Ishikawa (cell line): ENCODE measurements around the gene MX1.

Experiments
- CEBPB ChIP-seq: IDR thresholded peaks from 2 replicates; pipeline ENCODE4 v1.6.1; 2012
- CREB1 ChIP-seq: IDR thresholded peaks from 2 replicates; pipeline ENCODE4 v1.6.1; 2012; ENCODE audit warnings: low read depth
- EGR1 ChIP-seq: IDR thresholded peaks from 2 replicates; pipeline ENCODE4 v1.6.1; 2012
- EP300 ChIP-seq: IDR thresholded peaks from 2 replicates; pipeline ENCODE4 v1.6.1; 2012; ENCODE audit warnings: borderline replicate concordance
- FOXM1 ChIP-seq: IDR thresholded peaks from 2 replicates; pipeline ENCODE4 v1.6.1; 2012; ENCODE audit warnings: low read depth, borderline replicate concordance
- MAX ChIP-seq: IDR thresholded peaks from 2 replicates; pipeline ENCODE4 v1.6.1; 2012
- NFIC ChIP-seq: IDR thresholded peaks from 2 replicates; pipeline ENCODE4 v1.6.1; 2012
- RAD21 ChIP-seq: IDR thresholded peaks from 2 replicates; pipeline ENCODE4 v1.6.1; 2012; ENCODE audit warnings: low read depth
- REST ChIP-seq: IDR thresholded peaks from 2 replicates; pipeline ENCODE4 v1.6.1; 2012; ENCODE audit warnings: low read depth, mild to moderate bottlenecking
- TAF1 ChIP-seq: IDR thresholded peaks from 2 replicates; pipeline ENCODE4 v1.6.1; 2012; ENCODE audit warnings: low read depth, mild to moderate bottlenecking
- TCF12 ChIP-seq: IDR thresholded peaks from 2 replicates; pipeline ENCODE4 v1.6.1; 2012; ENCODE audit warnings: low read depth
- TEAD4 ChIP-seq: IDR thresholded peaks from 2 replicates; pipeline ENCODE4 v1.6.1; 2012
- YY1 ChIP-seq: IDR thresholded peaks from 2 replicates; pipeline ENCODE4 v1.6.1; 2012; ENCODE audit warnings: low read depth
- ZBTB7A ChIP-seq: IDR thresholded peaks from 2 replicates; pipeline ENCODE4 v1.6.1; 2012; ENCODE audit warnings: low read depth
- TF ChIP-seq, protein P1 (sequence below): IDR thresholded peaks from 2 replicates; pipeline ENCODE4 v1.6.1; 2012

The MX1 gene

GRCh38 chr21:41428847-41429246 is 2.8 kb downstream of the MX1 start:
- TF ChIP-seq REST (no peak), MAX (no peak), ZBTB7A (no peak), NFIC (no peak), TCF12 (no peak)
- TF ChIP-seq, protein P1, sequence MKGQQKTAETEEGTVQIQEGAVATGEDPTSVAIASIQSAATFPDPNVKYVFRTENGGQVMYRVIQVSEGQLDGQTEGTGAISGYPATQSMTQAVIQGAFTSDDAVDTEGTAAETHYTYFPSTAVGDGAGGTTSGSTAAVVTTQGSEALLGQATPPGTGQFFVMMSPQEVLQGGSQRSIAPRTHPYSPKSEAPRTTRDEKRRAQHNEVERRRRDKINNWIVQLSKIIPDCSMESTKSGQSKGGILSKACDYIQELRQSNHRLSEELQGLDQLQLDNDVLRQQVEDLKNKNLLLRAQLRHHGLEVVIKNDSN, result no peak

- TF ChIP-seq EP300, result no peak
These were observed 3.3 kb downstream of the MX1 start for GRCh38 chr21:41429305-41429704.

DNA sequence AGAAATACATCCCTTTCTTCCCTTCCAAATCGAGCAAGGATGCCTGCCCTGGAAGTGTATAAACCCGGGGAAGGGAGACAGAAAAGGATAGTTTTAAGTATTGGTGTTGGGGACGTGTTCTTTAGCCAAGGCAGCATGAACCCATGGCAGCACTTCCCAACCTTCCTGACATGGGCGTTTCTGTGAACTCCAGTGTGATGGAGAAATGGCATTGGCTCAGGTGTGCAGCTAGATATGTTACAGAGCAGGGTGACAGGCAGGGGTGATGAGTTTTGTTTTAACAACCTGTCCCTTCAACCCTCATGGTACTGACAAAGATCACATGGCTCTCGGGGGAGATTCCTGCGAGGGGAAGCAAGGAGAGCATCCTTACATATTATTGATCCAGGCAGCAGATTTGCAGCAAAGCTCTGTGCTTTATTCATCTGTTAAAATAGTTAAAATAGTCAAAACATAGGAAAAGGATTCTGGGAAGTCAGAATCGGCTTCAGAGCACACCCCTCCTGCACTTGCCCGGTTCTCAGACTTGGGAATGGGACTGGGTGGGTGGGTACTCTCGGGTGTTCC is 4.0 kb downstream of the MX1 start:
- TF ChIP-seq CEBPB (no peak), ZBTB7A (no peak), YY1 (no peak), REST (no peak), TCF12 (no peak), NFIC (no peak), EP300 (no peak), EGR1 (no peak), CREB1 (no peak), RAD21 (no peak)
- TF ChIP-seq, protein P1, result no peak

GRCh38 chr21:41431788-41432548 is 5.9 kb downstream of the MX1 start:
- TF ChIP-seq ZBTB7A (no peak), TCF12 (no peak), REST (no peak)

DNA sequence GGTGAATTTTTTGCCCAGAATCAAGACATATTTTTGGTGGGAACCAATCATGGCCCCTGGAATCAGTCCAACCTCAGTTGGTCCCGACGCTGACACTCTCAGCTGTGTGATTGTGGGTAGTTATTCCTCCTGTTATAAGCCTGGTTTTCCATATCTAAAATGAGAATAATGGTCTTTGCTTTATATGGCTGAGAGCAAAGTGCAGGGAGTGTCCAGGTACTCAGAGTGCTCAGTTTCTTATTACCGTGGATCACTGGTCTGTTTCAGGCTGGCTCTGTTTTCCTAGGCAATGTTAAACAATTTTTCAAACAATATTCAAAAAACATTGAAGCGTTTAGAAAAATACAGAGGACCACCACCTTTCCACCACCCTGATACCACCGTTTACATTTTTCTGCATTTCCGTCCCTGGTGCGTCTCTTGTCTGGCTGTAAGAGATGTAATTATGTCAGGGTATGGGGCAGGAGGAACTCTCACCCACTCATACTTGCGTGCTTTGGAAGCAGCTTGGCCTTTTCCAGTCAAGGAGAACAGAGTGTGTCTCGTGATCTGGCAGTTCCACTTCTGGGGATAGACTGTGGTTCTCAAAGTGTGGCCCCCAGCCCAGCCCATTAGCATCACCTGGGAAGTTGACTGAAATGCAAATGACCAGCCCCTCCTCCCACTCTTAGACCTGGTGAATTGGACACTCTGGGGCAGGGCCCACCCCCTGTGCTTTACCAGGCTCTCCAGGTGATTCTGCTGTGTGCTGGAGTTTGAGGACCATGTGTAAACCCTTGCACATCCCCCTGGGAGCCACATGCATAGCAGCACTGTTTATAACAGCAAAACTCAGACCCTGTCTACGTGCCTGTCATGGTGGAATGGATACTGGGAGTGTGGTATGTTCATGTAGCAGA is 6.8 kb downstream of the MX1 start:
- no peak for TF ChIP-seq ZBTB7A
- no peak for TF ChIP-seq TEAD4
- TF ChIP-seq EGR1, result no peak
- TF ChIP-seq, protein P1, result no peak
- no peak for TF ChIP-seq CEBPB
- no peak for TF ChIP-seq EP300
- no peak for TF ChIP-seq YY1
- TF ChIP-seq REST, result no peak
- no peak for TF ChIP-seq TAF1
- TF ChIP-seq CREB1, result no peak
- no peak for TF ChIP-seq TCF12
- no peak for TF ChIP-seq FOXM1
